Small intestine (tissue), 7 donors: ENCODE data around the gene GRAMD1B. TPM values are rescaled to one million over a fixed set of nuclear protein-coding genes. Genes with fewer than 3 reads are reported as not detected.
"Not testable (repeated sequence)": the region's sequence is repeated elsewhere in the genome, so short reads cannot be mapped to it uniquely, and the experiment has no call there.

Source experiments
- DNase-seq, 2 donors: peaks; one replicate each; pipeline versions ENCODE4 v3.0.0 to v3.0.0-alpha.2; 2013
- FAIRE-seq: peaks from 2 replicates; lab custom pipeline; 2012; peaks lifted over from hg19 to GRCh38; lab: Jason Lieb, UNC
- H3K27ac ChIP-seq, 3 donors: one replicate each; pipeline ENCODE4 v1.5.1; 2013; ENCODE audit warnings: low read length in 2 of 3, mild to moderate bottlenecking in 2 of 3, control low read depth in 1 of 3, inconsistent platforms in 1 of 3, low read depth in 1 of 3, moderate library complexity in 1 of 3
- H3K27me3 ChIP-seq, 3 donors: one replicate each; pipeline ENCODE4 v1.6.1; 2013; ENCODE audit warnings: low read length in 3 of 3, inconsistent platforms in 1 of 3; ENCODE audit not compliant: control insufficient read depth in 3 of 3, insufficient read depth in 3 of 3
- H3K36me3 ChIP-seq, 3 donors: one replicate each; pipeline ENCODE4 v1.6.1; 2013; ENCODE audit warnings: low read length in 3 of 3, inconsistent platforms in 1 of 3, low read depth in 1 of 3, mild to moderate bottlenecking in 1 of 3, moderate library complexity in 1 of 3; ENCODE audit not compliant: control insufficient read depth in 3 of 3, insufficient read depth in 2 of 3
- H3K4me1 ChIP-seq, 3 donors: one replicate each; pipeline ENCODE4 v1.6.1; 2013; ENCODE audit warnings: low read length in 2 of 3, inconsistent platforms in 1 of 3, low read depth in 1 of 3, mild to moderate bottlenecking in 1 of 3, moderate library complexity in 1 of 3; ENCODE audit not compliant: control insufficient read depth in 3 of 3, insufficient read depth in 2 of 3
- H3K4me3 ChIP-seq, 3 donors: one replicate each; pipeline ENCODE4 v1.5.1; 2013; ENCODE audit warnings: low read length in 3 of 3, control low read depth in 1 of 3, inconsistent platforms in 1 of 3, low read depth in 1 of 3, mild to moderate bottlenecking in 1 of 3, moderate library complexity in 1 of 3
- H3K9me3 ChIP-seq, 2 donors: one replicate each; pipeline ENCODE4 v1.6.1; 2013; ENCODE audit warnings: low read depth in 1 of 2, low read length in 1 of 2; ENCODE audit not compliant: control insufficient read depth in 2 of 2, insufficient read depth in 1 of 2
- WGBS, 3 donors: extraction: QIAGEN DNeasy Blood & Tissue Kit; methylation state at CpG; one replicate each; pipeline ENCODE4 v1.1.7; 2013; 5-methylcytosine and 5-hydroxymethylcytosine counted together
- polyA plus RNA-seq, 4 donors: library from polyadenylated mRNA; stranded (reverse) in 3 of 4; unstranded in 1 of 4; fragments of 200-250 nt in 3 of 4; fragments of 120-200 nt in 1 of 4; gene quantifications; one replicate each; pipeline versions ENCODE4 v1.2.1 to v1.2.3, GENCODE V29; 2013
- donor health status: healthy with polysubstance abuse.
- donor health status: control.
- donor health status: control.
- donor health status: Bipolar disorder and iron deficiency.
- donor health status: healthy.

Gene GRAMD1B
- polyA plus RNA-seq, 4 donors = 37.8 to 75.6 (median 57.7) TPM

- Histone ChIP-seq H3K4me1 (peaks cover 0 to 8% (median 7%) of the 10 kb centered on the region in 3 donors), H3K27ac (no peak overlapping the region), H3K27me3 (no peaks in the 10 kb centered on the region), H3K36me3 (peaks cover 0 to 33% (median 0%) of the 10 kb centered on the region in 3 donors), H3K4me3 (no peak overlapping the region), H3K9me3 (no peaks in the 10 kb centered on the region)
- DNase-seq (no peak), FAIRE-seq (no peak)
- 62 to 96% (median 80%) methylated on average over 1 of the region's 1 CpG for WGBS, 3 donors
Measured at GRCh38 chr11:123507043-123507442, 77.0 kb downstream of the GRAMD1B start.

GRCh38 chr11:123509737-123510578 lies 79.9 kb downstream of the GRAMD1B start:
- WGBS, 3 donors = 77 to 91% (median 90%) methylated on average over 18 of the region's 18 CpGs
- Histone ChIP-seq H3K4me3 (no peak overlapping the region), H3K27me3 (no peaks in the 10 kb centered on the region), H3K27ac (peak overlapping the region in 1 of 3 donors; percentile 7), H3K4me1 (no peaks in the 10 kb centered on the region), H3K36me3 (peaks cover 0 to 25% (median 0%) of the 10 kb centered on the region in 3 donors), H3K9me3 (no peaks in the 10 kb centered on the region)
- no peak for FAIRE-seq
- DNase-seq = no peak

GRCh38 chr11:123510579-123510905 lies 80.5 kb downstream of the GRAMD1B start:
- peaks cover 0 to 25% (median 0%) of the 10 kb centered on the region in 3 donors for H3K36me3 ChIP-seq
- no peaks in the 10 kb centered on the region for H3K9me3 ChIP-seq
- H3K27me3 ChIP-seq = no peaks in the 10 kb centered on the region
- 93 to 95% (median 95%) methylated on average over 13 of the region's 13 CpGs for WGBS, 3 donors
- no peak overlapping the region for H3K27ac ChIP-seq
- FAIRE-seq = no peak
- DNase-seq = no peak
- no peak overlapping the region for H3K4me3 ChIP-seq
- H3K4me1 ChIP-seq = no peaks in the 10 kb centered on the region

- peak; percentile 87 to 90 for DNase-seq
- no peak overlapping the region for H3K27ac ChIP-seq
- WGBS, 3 donors = 22 to 23% (median 23%) methylated on average over 14 of the region's 14 CpGs
- peaks cover 0 to 25% (median 0%) of the 10 kb centered on the region in 3 donors for H3K36me3 ChIP-seq
- no peaks in the 10 kb centered on the region for H3K9me3 ChIP-seq
- H3K27me3 ChIP-seq = no peaks in the 10 kb centered on the region
- FAIRE-seq = no peak
- H3K4me3 ChIP-seq = no peak overlapping the region
- no peaks in the 10 kb centered on the region for H3K4me1 ChIP-seq
Measured at GRCh38 chr11:123511037-123511870, 81.2 kb downstream of the GRAMD1B start.

- H3K9me3 ChIP-seq, H3K27ac ChIP-seq, H3K27me3 ChIP-seq, H3K4me3 ChIP-seq, H3K4me1 ChIP-seq, DNase-seq, FAIRE-seq: not testable (repeated sequence)
- H3K36me3 ChIP-seq = peaks cover 0 to 25% (median 0%) of the 10 kb centered on the region in 3 donors
Measured at GRCh38 chr11:123513309-123513708, 83.2 kb downstream of the GRAMD1B start.

GRCh38 chr11:123516238-123516637 lies 86.2 kb downstream of the GRAMD1B start:
- Histone ChIP-seq H3K4me3 (no peak overlapping the region), H3K27ac (no peak overlapping the region), H3K4me1 (no peaks in the 10 kb centered on the region), H3K27me3 (no peaks in the 10 kb centered on the region), H3K36me3 (peaks cover 0 to 13% (median 2%) of the 10 kb centered on the region in 3 donors), H3K9me3 (peaks cover 0 to 3% of the 10 kb centered on the region in 2 donors)
- no peak for FAIRE-seq
- DNase-seq = no peak
- 80 to 91% (median 84%) methylated on average over 4 of the region's 4 CpGs for WGBS, 3 donors

GRCh38 chr11:123517559-123518364 lies 87.7 kb downstream of the GRAMD1B start:
- 67 to 82% (median 71%) methylated on average over 17 of the region's 17 CpGs for WGBS, 3 donors
- Histone ChIP-seq H3K4me1 (no peaks in the 10 kb centered on the region), H3K36me3 (peaks cover 0 to 9% (median 2%) of the 10 kb centered on the region in 3 donors), H3K27me3 (no peaks in the 10 kb centered on the region), H3K4me3 (no peak overlapping the region), H3K27ac (no peak overlapping the region), H3K9me3 (peaks cover 0 to 3% of the 10 kb centered on the region in 2 donors)
- FAIRE-seq (no peak), DNase-seq (no peak)
